HK-2 (cell line): ENCODE measurements around the gene HINFP.
A peak's percentile ranks its signal among the peaks of the same experiment; 100 is the strongest.
"Not testable (repeated sequence)": the region's sequence is repeated elsewhere in the genome, so short reads cannot be mapped to it uniquely, and the experiment has no call there.

Source experiments
- DNase-seq: peaks from one replicate; pipeline ENCODE4 v3.0.0-alpha.2; 2018; ENCODE audit not compliant: unreplicated experiment

The HINFP gene

GRCh38 chr11:119155733-119156492 lies 34.5 kb downstream of the HINFP start:
- no peak for DNase-seq

GRCh38 chr11:119156496-119156895 lies 35.1 kb downstream of the HINFP start:
- no peak for DNase-seq

GRCh38 chr11:119157063-119157462 lies 35.7 kb downstream of the HINFP start:
- no peak for DNase-seq

- DNase-seq = no peak
Measured at GRCh38 chr11:119158467-119158866, 37.1 kb downstream of the HINFP start.

DNA sequence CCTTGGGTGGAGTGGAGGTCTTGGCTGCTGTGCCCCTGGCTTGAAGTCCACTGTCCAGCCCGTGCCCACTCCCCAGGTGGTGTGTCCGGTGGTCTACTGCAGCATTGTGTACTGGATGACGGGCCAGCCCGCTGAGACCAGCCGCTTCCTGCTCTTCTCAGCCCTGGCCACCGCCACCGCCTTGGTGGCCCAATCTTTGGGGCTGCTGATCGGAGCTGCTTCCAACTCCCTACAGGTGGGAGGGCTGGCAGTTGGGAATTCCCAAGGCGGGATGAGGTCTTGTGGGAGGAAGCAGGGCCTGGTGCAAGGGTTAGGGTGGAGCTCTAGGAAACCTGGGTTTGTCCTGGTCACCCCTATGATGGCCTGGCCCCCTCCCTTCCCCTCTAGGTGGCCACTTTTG lies 38.8 kb downstream of the HINFP start:
- no peak for DNase-seq

GRCh38 chr11:119161871-119162270 lies 40.5 kb downstream of the HINFP start:
- DNase-seq = no peak

- peak; percentile 63 for DNase-seq
Measured at GRCh38 chr11:119166368-119167076, 45.1 kb downstream of the HINFP start.

DNA sequence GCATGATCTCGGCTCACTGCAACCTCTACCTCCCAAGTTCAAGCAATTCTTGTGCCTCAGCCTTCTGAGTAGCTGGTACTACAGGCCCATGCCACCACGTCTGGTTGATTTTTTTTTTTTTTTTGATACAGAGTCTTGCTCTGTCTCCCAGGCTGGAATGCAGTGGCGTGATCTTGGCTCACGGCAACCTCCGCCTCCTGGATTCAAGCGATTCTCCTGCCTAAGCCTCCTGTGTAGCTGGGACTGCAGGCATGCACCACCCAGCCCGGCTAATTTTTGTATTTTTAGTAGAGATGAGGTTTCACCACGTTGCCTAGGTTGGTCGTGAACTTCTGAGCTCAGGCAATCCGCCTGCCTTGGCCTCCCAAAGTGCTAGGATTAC lies 45.7 kb downstream of the HINFP start:
- DNase-seq = not testable (repeated sequence)

GRCh38 chr11:119167933-119168332 lies 46.6 kb downstream of the HINFP start:
- DNase-seq = no peak

GRCh38 chr11:119168471-119169281 lies 47.3 kb downstream of the HINFP start, which contains the start of gene NLRX1:
Gene NLRX1, plus strand, starts transcription at chr11:119168725. Its CDS starts 2,679 bp downstream, at chr11:119171404.
- DNase-seq = peak; percentile 80

GRCh38 chr11:119169282-119169719 lies 47.9 kb downstream of the HINFP start:
- no peak for DNase-seq

- no peak for DNase-seq
Measured at GRCh38 chr11:119172513-119172912, 51.1 kb downstream of the HINFP start.

DNA sequence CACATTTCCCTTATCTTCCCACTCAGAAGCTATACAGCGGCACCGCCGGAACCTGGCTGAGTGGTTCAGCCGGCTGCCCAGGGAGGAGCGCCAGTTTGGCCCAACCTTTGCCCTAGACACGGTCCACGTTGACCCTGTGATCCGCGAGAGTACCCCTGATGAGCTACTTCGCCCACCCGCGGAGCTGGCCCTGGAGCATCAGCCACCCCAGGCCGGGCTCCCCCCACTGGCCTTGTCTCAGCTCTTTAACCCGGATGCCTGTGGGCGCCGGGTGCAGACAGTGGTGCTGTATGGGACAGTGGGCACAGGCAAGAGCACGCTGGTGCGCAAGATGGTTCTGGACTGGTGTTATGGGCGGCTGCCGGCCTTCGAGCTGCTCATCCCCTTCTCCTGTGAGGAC lies 52.1 kb downstream of the HINFP start:
- no peak for DNase-seq

GRCh38 chr11:119175493-119176077 lies 54.2 kb downstream of the HINFP start:
- no peak for DNase-seq

DNA sequence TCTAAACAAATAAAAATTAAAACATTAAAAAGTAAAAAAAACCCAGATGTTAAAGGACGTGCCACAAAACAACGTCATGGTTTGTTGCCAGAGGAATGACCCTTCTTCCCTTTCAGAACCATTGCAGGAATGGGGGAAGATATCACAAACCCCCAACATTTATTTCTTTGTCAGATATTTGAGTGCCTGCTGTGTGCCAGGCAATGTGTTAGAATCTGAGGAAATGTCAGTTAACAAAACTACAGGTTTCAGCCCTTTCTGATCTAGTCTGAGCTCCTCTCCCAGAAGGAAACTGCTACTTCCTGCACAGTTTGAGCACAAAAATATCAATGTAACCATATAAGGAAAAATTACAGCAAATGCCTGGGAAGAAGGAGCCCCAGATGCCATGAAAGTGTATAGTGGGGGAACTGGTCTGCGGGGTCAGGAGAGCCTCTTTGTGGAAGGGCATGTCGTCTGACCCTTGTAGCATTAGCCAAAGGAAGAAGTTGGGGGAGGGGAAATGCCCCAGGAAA lies 56.8 kb downstream of the HINFP start:
- no peak for DNase-seq

DNA sequence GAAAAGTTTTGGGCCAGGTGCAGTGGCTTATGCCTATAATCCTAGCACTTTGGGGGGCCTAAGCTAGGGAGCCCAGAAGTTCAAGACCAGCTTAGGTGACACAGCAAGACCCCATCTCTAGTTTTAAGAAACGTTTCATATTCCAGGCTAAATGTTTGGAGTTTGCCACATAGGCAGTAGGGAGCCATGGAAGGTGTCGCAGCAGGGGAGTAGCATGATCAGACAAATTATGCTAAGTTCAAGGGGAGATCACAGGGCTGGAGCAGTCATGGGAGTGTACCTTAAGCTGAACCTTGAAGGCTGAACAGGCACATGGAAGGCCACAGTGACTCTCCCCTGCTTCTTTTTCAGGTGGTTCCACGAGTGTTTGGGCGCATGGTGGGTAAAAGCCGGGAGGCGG lies 58.0 kb downstream of the HINFP start:
- DNase-seq = no peak

GRCh38 chr11:119179983-119180382 lies 58.6 kb downstream of the HINFP start:
- no peak for DNase-seq

DNA sequence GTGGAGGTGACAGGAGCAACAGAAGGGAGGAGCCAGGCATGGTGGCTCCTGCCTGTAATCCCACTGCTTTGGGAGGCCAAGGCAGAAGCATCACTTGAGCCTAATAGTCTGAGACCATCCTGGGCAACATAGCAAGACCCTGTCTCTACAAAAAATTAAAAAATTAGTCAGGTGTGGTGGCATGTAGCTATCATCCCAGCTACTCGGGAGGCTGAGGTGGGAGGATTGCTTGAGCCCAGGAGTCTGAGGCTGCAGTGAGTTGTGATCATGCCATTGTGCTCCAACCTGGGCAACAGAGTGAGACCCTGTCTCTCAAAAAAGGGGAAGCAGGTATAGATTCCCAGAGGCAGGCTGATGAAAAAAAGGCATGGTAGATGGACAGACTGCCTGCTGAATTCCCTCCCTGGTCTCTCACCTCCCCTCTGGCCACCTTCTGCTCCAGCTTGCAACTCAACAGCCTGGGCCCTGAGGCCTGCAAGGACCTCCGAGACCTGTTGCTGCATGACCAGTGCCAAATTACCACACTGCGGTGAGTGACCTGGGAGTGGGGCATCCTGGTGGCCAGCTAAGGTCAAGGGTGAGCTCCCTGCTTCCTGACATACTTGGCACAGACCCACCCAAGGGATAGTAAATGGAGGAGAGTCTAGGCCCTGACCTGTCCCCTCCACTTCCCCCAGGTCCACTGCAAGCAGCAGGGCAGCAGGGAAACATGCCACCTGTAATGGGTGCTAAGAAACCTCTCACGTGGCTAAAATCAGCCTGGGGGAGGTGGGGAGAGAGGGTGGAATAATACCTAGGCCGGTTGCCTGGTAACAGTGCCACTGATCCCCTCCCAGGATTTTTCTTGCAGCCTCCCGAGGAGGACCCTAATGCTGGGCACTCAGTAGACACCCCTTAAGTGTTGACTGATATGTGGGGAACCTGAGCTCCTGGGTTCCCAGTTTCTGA lies 59.6 kb downstream of the HINFP start:
- no peak for DNase-seq

DNA sequence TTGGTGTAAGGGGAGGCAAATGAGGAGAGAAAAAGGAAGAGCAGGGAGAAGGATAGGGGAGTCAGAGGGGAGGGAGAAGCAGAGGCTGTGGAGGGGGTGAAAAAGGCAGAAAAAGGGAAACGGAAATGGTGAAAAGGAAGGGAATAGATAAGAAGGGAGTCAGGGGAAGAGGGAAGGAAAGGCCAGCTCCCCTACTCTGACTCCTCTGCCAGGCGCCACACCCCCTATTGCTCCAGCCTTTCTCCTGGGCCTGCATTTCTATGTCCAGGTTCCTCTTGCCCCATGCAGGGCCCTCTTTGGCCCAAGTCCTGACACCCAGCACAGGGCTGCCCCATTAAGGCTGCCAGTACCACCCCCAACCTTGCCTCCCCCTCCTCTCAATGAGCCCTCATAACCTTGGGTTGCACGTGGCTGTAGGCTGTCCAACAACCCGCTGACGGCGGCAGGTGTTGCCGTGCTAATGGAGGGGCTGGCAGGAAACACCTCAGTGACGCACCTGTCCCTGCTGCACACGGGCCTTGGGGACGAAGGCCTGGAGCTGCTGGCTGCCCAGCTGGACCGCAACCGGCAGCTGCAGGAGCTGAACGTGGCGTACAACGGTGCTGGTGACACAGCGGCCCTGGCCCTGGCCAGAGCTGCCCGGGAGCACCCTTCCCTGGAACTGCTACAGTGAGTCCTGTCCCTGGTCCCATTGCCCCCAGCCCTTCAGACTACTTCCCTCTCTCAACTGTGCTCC lies 60.5 kb downstream of the HINFP start:
- DNase-seq = no peak

GRCh38 chr11:119184399-119184798 lies 63.0 kb downstream of the HINFP start:
- DNase-seq = not testable (repeated sequence)
